Naive thymus-derived CD8-positive, alpha-beta T cell (primary cell): Measurements from ENCODE around the gene CDC14B. TPM values are rescaled to one million over a fixed set of nuclear protein-coding genes. Genes with fewer than 3 reads are reported as not detected.
"Not testable (repeated sequence)": the region's sequence is repeated elsewhere in the genome, so short reads cannot be mapped to it uniquely, and the experiment has no call there.

Experiments used
- ATAC-seq, 2 donors: fragments of 150-1000 bp; cut with Tn5 transposase in 1 of 2; sonication (Bioruptor Pico), chemical (Tn5 transposase) in 1 of 2; 1 replicate in 1 of 2; 2 replicates in 1 of 2; pipeline ENCODE4 v1.10.0; 2021; ENCODE audit warnings: mild to moderate bottlenecking in 2 of 2, moderate library complexity in 2 of 2
- POLR2A ChIA-PET: fragments of 350-600 bp; sonication (Branson Sonifier 250); formaldehyde crosslinking; loops from one replicate; lab custom pipeline; 2021; ENCODE audit warnings: antibody characterized with exemption; lab: Charles Lee
- DNase-seq, 10 donors: peaks; one replicate each; pipeline versions ENCODE4 v3.0.0 to v3.0.0-alpha.2; 2020 to 2022
- H3K27ac Mint-ChIP-seq, 10 donors: one replicate each; pipeline ENCODE4 v1.8.0; 2020 to 2022; ENCODE audit warnings: mild to moderate bottlenecking in 10 of 10, mixed read lengths in 10 of 10, moderate library complexity in 4 of 10, inconsistent platforms in 1 of 10
- H3K27me3 Mint-ChIP-seq, 5 donors: one replicate each; pipeline ENCODE4 v1.8.0; 2021 to 2022; ENCODE audit warnings: mixed read lengths in 5 of 5
- H3K36me3 Mint-ChIP-seq, 3 donors: one replicate each; pipeline ENCODE4 v1.8.0; 2020 to 2022; ENCODE audit warnings: mixed read lengths in 3 of 3, mild to moderate bottlenecking in 2 of 3, inconsistent platforms in 1 of 3
- H3K4me1 Mint-ChIP-seq, 4 donors: one replicate each; pipeline ENCODE4 v1.8.0; 2021 to 2022; ENCODE audit warnings: mixed read lengths in 4 of 4
- H3K4me3 Mint-ChIP-seq, 10 donors: one replicate each; pipeline ENCODE4 v1.8.0; 2020 to 2022; ENCODE audit warnings: mild to moderate bottlenecking in 10 of 10, mixed read lengths in 10 of 10, moderate library complexity in 6 of 10, inconsistent platforms in 1 of 10
- H3K9me3 Mint-ChIP-seq, 9 donors: one replicate each; pipeline ENCODE4 v1.8.0; 2020 to 2022; ENCODE audit warnings: mixed read lengths in 9 of 9, mild to moderate bottlenecking in 3 of 9, inconsistent platforms in 1 of 9, moderate library complexity in 1 of 9
- polyA plus RNA-seq, 3 donors: library from polyadenylated mRNA; unstranded; fragments of 300-500 nt; fragmentation: Illumina TruSeq; gene quantifications; one replicate each; pipeline ENCODE4 v1.2.3, GENCODE V29; 2021
- total RNA-seq, 8 experiments: library from RNA in 2 of 8; stranded (reverse) in 2 of 8; gene quantifications; one replicate each; pipeline ENCODE4 v1.2.3 and lab custom pipeline; 2021 to 2026

Gene CDC14B
- total RNA-seq: 10 to 100 TPM; 10.4 to 13.3 TPM
- 1 to 10 TPM; 3.8 to 7.1 (median 4.8) TPM for polyA plus RNA-seq
- total RNA-seq (lab: John Stamatoyannopoulos, UW): 1.7 to 12.3 (median 5.4) reads per million in 6 experiments

DNA sequence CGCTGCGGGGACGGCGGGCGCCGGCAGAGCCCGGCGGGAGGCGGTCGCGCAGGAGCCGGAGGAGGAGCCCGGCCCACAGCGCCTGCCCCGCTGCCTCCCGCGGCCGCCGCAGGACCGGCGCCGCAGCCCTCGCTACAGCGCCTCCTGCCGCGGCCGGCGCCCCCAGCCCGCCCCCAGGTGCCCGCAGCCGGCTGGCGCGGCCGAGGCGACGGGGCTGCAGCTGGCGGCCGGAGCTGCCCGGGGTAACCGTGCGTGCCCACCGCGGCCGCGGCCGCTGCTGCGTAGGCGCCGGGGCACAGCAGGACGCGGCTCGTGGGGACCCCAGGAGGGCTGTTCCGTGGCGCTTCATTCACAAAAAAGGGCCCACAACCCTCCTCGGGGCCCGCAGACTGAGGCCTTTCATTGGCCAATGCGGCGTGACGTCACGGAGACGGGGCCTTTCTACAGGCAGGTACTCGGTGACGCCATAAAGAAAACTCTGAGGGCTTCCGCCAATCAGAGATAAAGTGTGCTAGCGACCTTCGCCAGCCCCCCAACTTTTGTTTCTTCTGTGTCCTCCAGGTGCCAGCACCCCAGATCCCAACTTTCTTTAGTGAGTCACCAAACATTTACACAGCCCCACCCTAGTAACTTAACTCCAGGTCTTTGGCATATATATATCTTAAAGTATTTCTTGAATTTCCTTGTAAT, at the start of gene CDC14B:
CDC14B (minus strand) TSS at position 353 of the 690 bp plus-strand sequence. CDS start 465 bp downstream, outside the sequence.
- ATAC-seq (peak; percentile 80 to 90), DNase-seq (peak; percentile 27 to 85 (median 72))
- H3K4me3 Mint-ChIP-seq: peak within 1 kb of the TSS; percentile 69 to 88 (median 78)
- H3K4me1 Mint-ChIP-seq: peaks cover 9 to 27% (median 17%) of the 10 kb centered on the region in 4 donors
- POLR2A ChIA-PET: interaction anchor here (1.6 kb wide), 1 partner anchor 53 kb away, joined by 4 read pairs; no protein-coding TSS in a partner anchor
- peaks cover 20 to 66% (median 50%) of the 10 kb centered on the region in 5 donors for H3K27me3 Mint-ChIP-seq
- H3K27ac Mint-ChIP-seq: peak within 1 kb of the TSS in 5 of 10 donors; percentile 3 to 88 (median 70)
- H3K36me3 Mint-ChIP-seq: no peaks in the 10 kb centered on the region
- no peaks in the 10 kb centered on the region for H3K9me3 Mint-ChIP-seq

DNA sequence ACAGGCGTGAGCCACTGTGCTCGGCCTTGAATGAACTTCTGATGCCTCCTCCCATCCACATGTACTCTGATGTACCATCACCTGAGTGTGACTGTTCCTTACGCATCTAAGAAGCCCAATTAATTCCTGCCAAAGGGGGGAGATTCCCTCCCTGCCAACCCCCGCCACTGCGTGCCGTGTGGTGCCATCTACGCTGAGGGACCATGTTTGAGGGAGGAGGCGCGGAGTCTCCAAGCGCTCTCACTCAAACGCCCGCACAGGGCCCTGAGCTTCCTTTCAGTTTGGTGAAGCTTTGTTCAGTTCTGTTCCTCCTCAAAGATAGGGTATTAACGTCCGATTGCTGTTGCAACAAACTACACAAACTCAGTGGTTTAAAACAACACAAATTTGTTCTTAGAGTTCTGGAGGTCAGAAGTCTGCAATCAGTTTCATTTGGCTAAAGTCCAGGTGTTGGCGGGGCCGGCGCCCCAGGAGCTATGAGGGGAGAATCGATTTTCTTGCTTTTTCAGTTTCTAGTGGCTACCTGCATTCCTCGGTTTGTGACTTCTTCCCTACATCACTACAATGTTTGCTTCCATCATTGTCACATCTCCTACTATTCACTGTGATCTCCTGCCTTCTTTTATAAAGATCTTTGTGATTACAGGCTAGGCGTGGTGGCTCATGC, 49.4 kb upstream of the CDC14B start:
- H3K27me3 Mint-ChIP-seq: peaks cover 7 to 37% (median 8%) of the 10 kb centered on the region in 5 donors
- POLR2A ChIA-PET: interaction anchor here (0.6 kb wide), 1 partner anchor 214 kb away, joined by 4 read pairs; no protein-coding TSS in a partner anchor
- no peak for ATAC-seq

DNA sequence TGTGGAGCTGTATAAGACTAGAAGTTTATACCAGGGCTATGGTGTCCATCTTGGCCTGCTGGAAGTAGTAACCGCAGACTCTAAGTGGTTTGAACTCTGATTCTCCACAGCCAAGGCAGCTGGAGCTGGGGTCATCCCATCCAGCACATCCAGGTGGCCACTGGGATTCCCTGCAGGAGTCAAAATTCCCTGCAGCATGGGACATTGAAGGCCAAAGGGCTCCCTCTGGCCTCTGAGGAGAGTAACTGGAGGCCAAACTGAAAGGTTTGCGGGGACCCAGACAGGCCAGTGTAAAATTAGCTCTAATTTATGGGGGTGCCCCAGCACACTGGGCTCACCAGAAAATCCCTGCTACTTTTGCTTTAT, 47.7 kb upstream of the CDC14B start:
- Mint-ChIP-seq H3K36me3 (peaks cover 0 to 5% (median 0%) of the 10 kb centered on the region in 3 donors), H3K4me3 (no peak overlapping the region), H3K9me3 (peaks cover 0 to 2% (median 0%) of the 10 kb centered on the region in 9 donors), H3K27me3 (peaks cover 7 to 32% (median 11%) of the 10 kb centered on the region in 5 donors), H3K27ac (no peak overlapping the region), H3K4me1 (no peaks in the 10 kb centered on the region)
- ATAC-seq (no peak), DNase-seq (no peak)
- POLR2A ChIA-PET: interaction anchor here (0.6 kb wide), 1 partner anchor 208 kb away, joined by 7 read pairs; no protein-coding TSS in a partner anchor

More for the DNA sequence above, 49.4 kb upstream of the CDC14B start:
- Mint-ChIP-seq H3K27ac (peak overlapping the region in 1 of 10 donors; percentile 27), H3K4me3 (peak overlapping the region in 1 of 10 donors; percentile 7), H3K4me1 (no peaks in the 10 kb centered on the region), H3K9me3 (peaks cover 0 to 2% (median 0%) of the 10 kb centered on the region in 9 donors), H3K36me3 (peaks cover 0 to 9% (median 0%) of the 10 kb centered on the region in 3 donors)
- no peak for DNase-seq

DNA sequence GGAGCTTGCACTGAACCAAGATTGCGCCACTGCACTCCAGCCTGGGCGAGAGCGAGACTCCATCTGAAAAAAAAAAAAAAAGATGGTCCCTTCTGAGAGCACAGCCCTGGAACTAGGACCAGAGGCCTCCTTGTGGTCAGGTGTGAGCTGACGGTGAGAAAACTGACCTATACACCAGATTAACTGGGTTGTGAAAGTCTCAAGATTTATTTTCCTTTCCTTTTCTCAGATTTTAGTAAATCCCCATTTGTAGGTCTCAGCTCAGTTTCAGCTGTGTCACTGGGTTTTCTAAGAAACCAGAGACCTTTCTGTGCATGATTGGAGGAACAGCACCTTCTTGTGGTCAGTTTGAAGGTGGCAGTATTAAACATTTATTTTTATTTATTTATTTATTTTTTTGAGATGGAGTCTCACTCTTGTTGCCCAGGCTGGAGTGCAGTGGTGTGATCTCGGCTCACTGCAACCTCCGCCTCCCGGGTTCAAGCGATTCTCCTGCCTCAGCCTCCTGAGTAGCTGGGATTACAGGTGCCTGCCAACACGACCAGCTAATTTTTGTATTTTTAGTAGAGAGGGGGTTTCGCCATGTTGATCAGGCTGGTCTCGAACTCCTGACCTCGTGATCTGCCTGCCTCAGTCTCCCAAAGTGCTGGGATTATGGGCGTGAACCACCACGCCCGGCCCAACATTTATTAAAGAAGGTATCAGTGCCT, 47.2 kb upstream of the CDC14B start:
- not testable (repeated sequence) for H3K4me3 Mint-ChIP-seq, H3K9me3 Mint-ChIP-seq, H3K36me3 Mint-ChIP-seq, H3K27ac Mint-ChIP-seq, H3K4me1 Mint-ChIP-seq
- peaks cover 7 to 33% (median 11%) of the 10 kb centered on the region in 5 donors for H3K27me3 Mint-ChIP-seq
- POLR2A ChIA-PET: interaction anchor here (0.6 to 0.8 kb wide), 3 partner anchors 11 to 435 kb away, joined by 3 to 7 read pairs (median 3); no protein-coding TSS in a partner anchor
- ATAC-seq (peak in 1 of 2 donors; percentile 30), DNase-seq (peak in 3 of 10 donors; percentile 7 to 34 (median 31))

DNA sequence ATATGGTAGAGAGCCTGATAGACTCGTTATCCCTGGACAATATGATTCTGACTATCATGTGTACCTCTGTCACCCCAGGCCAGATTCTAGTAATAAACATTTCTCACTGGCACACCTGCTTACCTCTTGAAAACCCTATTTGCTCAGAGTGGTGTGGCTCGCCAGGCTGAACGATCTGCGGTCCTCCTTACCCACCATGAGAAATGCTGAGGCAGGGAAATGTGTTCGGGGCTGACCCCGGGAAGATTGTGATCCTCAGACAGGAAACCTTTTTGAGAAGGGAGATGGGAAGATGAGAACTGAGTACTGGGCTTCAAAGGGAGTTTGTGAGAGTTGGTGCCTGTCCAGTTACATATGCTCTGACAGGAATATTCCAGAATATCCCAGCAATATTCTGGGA, 46.1 kb upstream of the CDC14B start:
- no peak overlapping the region for H3K27ac Mint-ChIP-seq
- POLR2A ChIA-PET: interaction anchor here (0.7 to 0.8 kb wide), 2 partner anchors 10 to 434 kb away, joined by 3 read pairs; no protein-coding TSS in a partner anchor
- no peak for ATAC-seq

DNA sequence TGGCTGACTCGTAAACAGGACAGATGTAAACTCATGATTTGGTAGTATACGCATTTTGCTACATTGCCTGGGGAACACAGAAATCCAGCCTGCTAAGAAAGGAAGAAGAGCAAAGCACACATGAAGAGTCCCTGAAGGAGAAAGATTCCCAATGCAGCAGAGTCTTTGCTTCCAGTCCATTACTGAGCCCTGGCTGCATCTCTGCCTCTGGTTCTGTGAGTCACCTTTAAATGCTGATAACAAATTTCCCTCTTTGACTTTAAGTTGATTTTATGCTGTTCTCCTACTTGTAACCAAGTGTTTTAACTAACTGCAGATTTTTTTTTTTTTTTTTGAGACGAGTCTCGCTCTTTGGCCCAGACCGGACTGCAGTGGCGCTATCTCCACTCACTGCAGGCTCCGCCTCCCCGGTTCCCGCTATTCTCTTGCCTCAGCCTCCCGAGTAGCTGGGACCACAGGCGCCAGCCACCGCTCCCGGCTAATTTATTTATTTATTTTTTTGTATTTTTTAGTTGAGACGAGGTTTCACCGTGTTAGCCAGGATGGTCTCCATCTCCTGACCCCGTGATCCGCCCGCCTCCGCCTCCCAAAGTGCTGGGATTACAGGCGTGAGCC, 44.0 kb upstream of the CDC14B start:
- ATAC-seq: no peak
- Mint-ChIP-seq H3K27me3 (peaks cover 7 to 19% (median 10%) of the 10 kb centered on the region in 5 donors), H3K9me3 (no peaks in the 10 kb centered on the region), H3K36me3 (no peaks in the 10 kb centered on the region), H3K27ac (peak overlapping the region in 1 of 10 donors; percentile 40), H3K4me3 (no peak overlapping the region), H3K4me1 (no peaks in the 10 kb centered on the region)
- POLR2A ChIA-PET: interaction anchor here (0.7 kb wide), 1 partner anchor 286 kb away, joined by 6 read pairs; no protein-coding TSS in a partner anchor
- DNase-seq: no peak

More for the DNA sequence above, 46.1 kb upstream of the CDC14B start:
- Mint-ChIP-seq H3K36me3 (no peaks in the 10 kb centered on the region), H3K9me3 (peaks cover 0 to 2% (median 0%) of the 10 kb centered on the region in 9 donors), H3K4me3 (no peak overlapping the region), H3K4me1 (no peaks in the 10 kb centered on the region), H3K27me3 (peaks cover 7 to 26% (median 11%) of the 10 kb centered on the region in 5 donors)
- DNase-seq: no peak

DNA sequence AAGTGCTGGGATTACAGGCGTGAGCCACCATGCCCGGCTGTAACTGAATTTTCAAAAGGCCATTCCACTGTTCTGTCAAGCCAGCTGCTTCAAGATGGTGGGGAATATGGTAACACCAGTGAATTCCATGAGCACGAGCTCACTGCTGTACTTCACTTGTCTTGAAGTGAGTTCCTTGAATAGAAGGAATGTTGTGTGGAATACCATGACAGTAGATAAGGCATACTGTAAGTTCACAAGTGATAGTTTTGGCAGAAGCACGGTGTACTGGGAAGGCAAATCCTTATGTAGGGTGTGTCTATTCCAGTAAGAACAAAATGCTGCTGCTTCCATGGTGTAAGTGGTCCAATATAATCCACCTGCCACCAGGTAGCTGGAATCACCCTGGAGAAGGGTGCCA, 42.1 kb upstream of the CDC14B start:
- Mint-ChIP-seq H3K27ac (no peak overlapping the region), H3K4me1 (peaks cover 0 to 4% (median 2%) of the 10 kb centered on the region in 4 donors)
- DNase-seq: no peak

DNA sequence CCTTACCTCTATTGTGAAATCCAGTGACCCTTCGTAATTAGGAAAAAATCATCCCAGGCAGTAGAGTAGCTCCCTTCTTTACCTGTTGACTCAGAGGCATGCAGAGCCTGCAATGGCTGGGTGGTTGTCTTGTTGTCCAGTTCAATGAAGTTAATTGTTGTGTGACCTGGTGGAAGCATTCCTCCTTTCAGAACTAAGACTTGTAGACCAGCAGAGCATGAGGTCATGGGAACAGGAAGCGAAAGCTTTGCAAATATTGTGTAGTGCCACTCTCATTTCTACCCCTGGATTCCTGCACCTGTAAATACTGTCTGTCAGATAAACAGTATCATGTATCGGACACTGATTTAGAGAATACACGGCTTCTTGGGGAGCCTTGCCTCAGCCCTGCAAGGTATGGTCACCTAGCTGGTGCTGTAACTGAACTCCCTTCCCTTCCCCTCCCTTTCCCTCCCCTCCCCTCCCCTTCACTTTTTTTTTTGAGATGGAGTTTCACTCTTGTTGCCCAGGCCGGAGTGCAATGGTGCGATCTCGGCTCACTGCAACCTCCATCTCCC, 41.1 kb upstream of the CDC14B start:
- POLR2A ChIA-PET: no interaction called here
- H3K27ac Mint-ChIP-seq: no peak overlapping the region
- no peaks in the 10 kb centered on the region for H3K36me3 Mint-ChIP-seq
- H3K4me3 Mint-ChIP-seq: no peak overlapping the region
- DNase-seq: no peak
- H3K9me3 Mint-ChIP-seq: no peaks in the 10 kb centered on the region
- H3K4me1 Mint-ChIP-seq: peaks cover 4 to 11% (median 5%) of the 10 kb centered on the region in 4 donors
- peaks cover 5 to 11% (median 8%) of the 10 kb centered on the region in 5 donors for H3K27me3 Mint-ChIP-seq
- no peak for ATAC-seq

More for the DNA sequence above, 42.1 kb upstream of the CDC14B start:
- Mint-ChIP-seq H3K27me3 (peaks cover 6 to 13% (median 8%) of the 10 kb centered on the region in 5 donors), H3K9me3 (no peaks in the 10 kb centered on the region), H3K36me3 (no peaks in the 10 kb centered on the region), H3K4me3 (no peak overlapping the region)
- POLR2A ChIA-PET: no interaction called here
- ATAC-seq: no peak

DNA sequence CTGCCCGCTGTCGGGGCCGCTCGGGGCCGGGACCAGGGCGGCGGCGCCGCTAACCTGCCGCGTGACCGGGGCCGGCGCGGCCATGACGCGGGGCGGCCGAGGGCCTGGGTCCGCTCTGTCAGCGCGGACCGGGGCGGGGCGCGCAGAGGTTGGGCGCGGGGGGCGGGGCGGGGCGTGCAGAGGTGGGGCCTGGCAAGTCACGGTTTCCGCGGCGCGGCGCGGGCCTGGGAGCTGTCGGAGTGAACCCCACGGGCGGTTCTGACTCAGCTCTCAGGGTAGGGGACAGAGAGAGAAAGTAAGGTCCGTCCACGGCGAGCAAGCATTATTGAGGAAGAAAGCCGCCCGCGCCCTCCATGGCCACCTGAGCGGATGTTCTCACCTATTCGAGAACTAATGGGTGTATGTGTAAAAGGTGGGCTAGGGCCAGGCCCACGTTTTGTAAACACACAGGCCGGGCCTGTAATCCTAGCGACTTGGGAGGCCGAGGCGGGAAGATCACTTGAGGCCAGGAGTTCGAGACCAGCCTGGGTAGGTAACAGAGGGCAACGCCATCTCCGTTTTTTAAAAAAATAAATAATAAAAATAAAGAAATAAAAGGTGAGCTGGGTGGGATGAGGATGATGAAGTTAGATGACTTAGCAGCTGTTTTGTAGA, 35.7 kb upstream of the CDC14B start, which contains the start of gene PRXL2C:
PRXL2C (minus strand) TSS at position 120 of the 654 bp plus-strand sequence; CDS start at position 84, 36 bp downstream.
- Mint-ChIP-seq H3K36me3 (peaks cover 0 to 8% (median 6%) of the 10 kb centered on the region in 3 donors), H3K27me3 (no peaks in the 10 kb centered on the region), H3K27ac (peak within 1 kb of the TSS; percentile 81 to 99 (median 98)), H3K4me3 (peak within 1 kb of the TSS; percentile 90 to 96 (median 94)), H3K4me1 (peaks cover 12 to 29% (median 24%) of the 10 kb centered on the region in 4 donors), H3K9me3 (no peaks in the 10 kb centered on the region)
- POLR2A ChIA-PET: interaction anchor here (0.5 to 1.6 kb wide), 3 partner anchors 11 to 206 kb away, joined by 3 to 4 read pairs (median 3); partner anchors contain the start of gene HABP4
- peak; percentile 67 to 87 (median 73) for DNase-seq
- peak; percentile 61 to 74 for ATAC-seq

DNA sequence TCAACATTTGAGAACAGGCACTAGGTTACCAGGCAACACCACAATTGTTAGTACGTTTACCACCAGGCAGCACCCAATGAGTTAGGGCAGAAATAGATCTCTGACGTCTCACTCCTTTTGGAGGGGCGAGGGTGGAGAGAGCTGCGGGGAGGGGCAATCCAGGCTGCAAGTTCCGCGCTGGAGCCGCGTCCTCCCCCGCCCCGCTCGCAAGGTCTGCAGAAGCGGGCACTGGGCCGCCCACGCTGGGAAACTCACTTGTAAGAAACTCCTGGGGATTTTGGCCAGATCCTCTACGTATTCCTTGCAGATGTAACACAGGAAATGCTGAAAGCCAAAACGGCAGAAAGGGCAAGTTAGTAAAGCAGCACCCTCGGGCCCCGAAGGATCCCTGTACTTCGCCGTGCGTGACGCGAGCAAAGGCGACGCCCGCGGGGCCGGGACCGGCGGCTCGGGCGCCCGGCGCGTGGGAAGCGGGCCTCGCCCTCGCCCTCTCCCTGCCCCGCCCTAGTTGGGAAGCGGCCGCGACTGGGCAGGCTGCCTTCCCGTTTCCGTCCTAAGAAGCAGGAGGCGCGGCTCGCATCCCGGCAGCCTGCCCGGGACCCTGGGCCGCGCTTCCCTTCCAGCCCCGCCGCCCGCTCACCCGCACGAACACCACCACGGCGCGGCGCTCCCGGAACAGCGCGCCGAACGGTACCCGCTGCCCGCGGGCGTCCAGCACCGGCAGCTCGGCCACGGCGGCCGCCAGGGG, 35.0 kb upstream of the CDC14B start:
- H3K36me3 Mint-ChIP-seq: peaks cover 0 to 15% (median 6%) of the 10 kb centered on the region in 3 donors
- ATAC-seq: peak; percentile 81 to 85

More for the DNA sequence above, 35.0 kb upstream of the CDC14B start:
- H3K27me3 Mint-ChIP-seq: no peaks in the 10 kb centered on the region
- peak overlapping the region; percentile 77 to 99 (median 98) for H3K27ac Mint-ChIP-seq
- peak overlapping the region; percentile 90 to 96 (median 92) for H3K4me3 Mint-ChIP-seq
- POLR2A ChIA-PET: interaction anchor here (1.0 to 1.6 kb wide), 2 partner anchors 88 to 205 kb away, joined by 3 to 4 read pairs; partner anchors contain the start of gene HABP4
- no peaks in the 10 kb centered on the region for H3K9me3 Mint-ChIP-seq
- H3K4me1 Mint-ChIP-seq: peaks cover 13 to 29% (median 24%) of the 10 kb centered on the region in 4 donors
- DNase-seq: peak; percentile 54 to 93 (median 87)
